Prostate gland (tissue), 2 donors: ENCODE data around the gene AFAP1.

Experiments
- CTCF ChIP-seq, 4 experiments: fragments of 200-600 bp in 2 of 4; fragments of 450-650 bp in 2 of 4; sonication (generic) in 2 of 4; IDR thresholded peaks; 1 replicate in 3 of 4; 2 replicates in 1 of 4; pipeline ENCODE4 v1.5.1; 2016 to 2019; ENCODE audit warnings: antibody characterized with exemption in 4 of 4, mild to moderate bottlenecking in 2 of 4, moderate library complexity in 2 of 4
- POLR2AphosphoS5 ChIP-seq: sonication (generic); formaldehyde crosslinking; IDR thresholded peaks from one replicate; pipeline ENCODE4 v1.6.1; 2017; ENCODE audit warnings: antibody characterized with exemption

- no peak for TF ChIP-seq CTCF (IDR thresholded peaks at IDR 0.05)
- no peak for TF ChIP-seq POLR2AphosphoS5
Observed at GRCh38 chr4:7880683-7881082, 59.0 kb downstream of the AFAP1 start.
